ENCODE measurements around the gene TMX4. TPM values are rescaled to one million over a fixed set of nuclear protein-coding genes. Genes with fewer than 3 reads are reported as not detected.

TMX4 gene
- total and polyA plus RNA-seq, 7 experiments from 2014 or later = 32.1 to 45.5 (median 38.2) TPM

Other genes with a start within 250 kb of the TMX4 start
- gene HAO1, start 79.3 kb downstream of the TMX4 start, total RNA-seq = not detected
- not detected for gene HAO1, start 79.3 kb downstream of the TMX4 start, polyA plus RNA-seq
- gene PLCB1, start 112.5 kb upstream of the TMX4 start, total RNA-seq = 10 to 100 TPM in 1 of 5 experiments, 1 to 10 TPM in 3, under 1 TPM in 1; 0.56 to 17.6 (median 2.3) TPM
- gene PLCB1, start 112.5 kb upstream of the TMX4 start, polyA plus RNA-seq = 1 to 10 TPM; 1.7 to 2.3 TPM